H9 (cell line): Measurements from ENCODE around the gene OR52E5. TPM values are rescaled to one million over a fixed set of nuclear protein-coding genes. Genes with fewer than 3 reads are reported as not detected.

Source experiments
- DNase-seq: peaks from one replicate; pipeline ENCODE4 v3.0.0-alpha.2; 2017
- H2AFZ ChIP-seq: one replicate; pipeline ENCODE4 v1.6.1; 2013; ENCODE audit warnings: mild to moderate bottlenecking, low read length, control low read depth, moderate library complexity
- H2AK5ac ChIP-seq: 2 replicates; pipeline ENCODE4 v1.6.1; 2013; ENCODE audit warnings: low read length, control low read depth, mixed read lengths; ENCODE audit not compliant: insufficient read length
- H2BK120ac ChIP-seq: one replicate; pipeline ENCODE4 v1.6.1; 2013; ENCODE audit warnings: low read depth, mild to moderate bottlenecking, low read length, control low read depth, inconsistent platforms; ENCODE audit not compliant: poor library complexity, severe bottlenecking
- H2BK12ac ChIP-seq: 2 replicates; pipeline ENCODE4 v1.6.1; 2013; ENCODE audit warnings: low read length, control low read depth, mixed read lengths, low read depth; ENCODE audit not compliant: insufficient read length
- H2BK15ac ChIP-seq: 2 replicates; pipeline ENCODE4 v1.6.1; 2013; ENCODE audit warnings: low read depth, low read length, control low read depth
- H2BK20ac ChIP-seq: one replicate; pipeline ENCODE4 v1.6.1; 2013; ENCODE audit warnings: low read depth, mild to moderate bottlenecking, low read length, control low read depth, inconsistent platforms; ENCODE audit not compliant: poor library complexity, severe bottlenecking
- H2BK5ac ChIP-seq: 2 replicates; pipeline ENCODE4 v1.6.1; 2013; ENCODE audit warnings: low read length, control low read depth, mixed read lengths; ENCODE audit not compliant: insufficient read length
- H3K14ac ChIP-seq: 2 replicates; pipeline ENCODE4 v1.6.1; 2013; ENCODE audit warnings: low read length, control low read depth; ENCODE audit not compliant: insufficient read depth
- H3K18ac ChIP-seq: 2 replicates; pipeline ENCODE4 v1.6.1; 2013; ENCODE audit warnings: low read depth, mild to moderate bottlenecking, mixed read lengths, low read length, control low read depth; ENCODE audit not compliant: insufficient read length
- H3K23ac ChIP-seq: 2 replicates; pipeline ENCODE4 v1.6.1; 2013; ENCODE audit warnings: low read length, control low read depth, mixed read lengths, low read depth; ENCODE audit not compliant: insufficient read length
- H3K23me2 ChIP-seq: 2 replicates; pipeline ENCODE4 v1.6.1; 2013; ENCODE audit warnings: low read depth, mild to moderate bottlenecking, mixed read lengths, low read length, control low read depth; ENCODE audit not compliant: insufficient read length, poor library complexity, severe bottlenecking
- H3K27ac ChIP-seq: 2 replicates; pipeline ENCODE4 v1.5.1; 2013; ENCODE audit warnings: low read length, control low read depth, mixed read lengths, low read depth; ENCODE audit not compliant: insufficient read length
- H3K27me3 ChIP-seq: 2 replicates; pipeline ENCODE4 v1.6.1; 2013; ENCODE audit warnings: low read length, control low read depth, inconsistent platforms; ENCODE audit not compliant: insufficient read depth
- H3K4ac ChIP-seq: 2 replicates; pipeline ENCODE4 v1.6.1; 2013; ENCODE audit warnings: low read depth, mild to moderate bottlenecking, control low read depth, inconsistent platforms, low read length, moderate library complexity
- H3K4me1 ChIP-seq: 2 replicates; pipeline ENCODE4 v1.6.1; 2013; ENCODE audit warnings: low read length, control low read depth, inconsistent platforms; ENCODE audit not compliant: insufficient read depth
- H3K4me2 ChIP-seq: 2 replicates; pipeline ENCODE4 v1.6.1; 2013; ENCODE audit warnings: low read length, control low read depth, mixed read lengths; ENCODE audit not compliant: insufficient read length, insufficient read depth
- H3K56ac ChIP-seq: 2 replicates; pipeline ENCODE4 v1.6.1; 2013; ENCODE audit warnings: low read depth, mild to moderate bottlenecking, mixed read lengths, low read length, control low read depth; ENCODE audit not compliant: insufficient read length
- H3K79me1 ChIP-seq: 2 replicates; pipeline ENCODE4 v1.6.1; 2013; ENCODE audit warnings: low read depth, mild to moderate bottlenecking, moderate library complexity, low read length, control low read depth, inconsistent platforms; ENCODE audit not compliant: insufficient read depth, poor library complexity, severe bottlenecking
- H3K79me2 ChIP-seq: 2 replicates; pipeline ENCODE4 v1.6.1; 2013; ENCODE audit warnings: low read length, control low read depth, inconsistent platforms; ENCODE audit not compliant: insufficient read depth
- H3K9ac ChIP-seq: 2 replicates; pipeline ENCODE4 v1.6.1; 2013; ENCODE audit warnings: low read length, control low read depth, mixed read lengths; ENCODE audit not compliant: insufficient read length; ENCODE audit errors: extremely low read depth
- H3K9me3 ChIP-seq: one replicate; pipeline ENCODE4 v1.6.1; 2013; ENCODE audit warnings: low read depth, low read length, inconsistent platforms; ENCODE audit not compliant: control insufficient read depth
- H3T11ph ChIP-seq: one replicate; pipeline ENCODE4 v1.6.1; 2013; ENCODE audit warnings: mild to moderate bottlenecking, low read length, control low read depth, inconsistent platforms
- H4K20me1 ChIP-seq: one replicate; pipeline ENCODE4 v1.6.1; 2013; ENCODE audit not compliant: control insufficient read depth, insufficient read length, insufficient read depth
- H4K5ac ChIP-seq: 2 replicates; pipeline ENCODE4 v1.6.1; 2013; ENCODE audit warnings: low read depth, mild to moderate bottlenecking, mixed read lengths, low read length, control low read depth; ENCODE audit not compliant: insufficient read length
- H4K8ac ChIP-seq: replicated peaks from 2 replicates; pipeline ENCODE4 v1.6.1; 2013; ENCODE audit warnings: low read length, control low read depth, mixed read lengths, low read depth; ENCODE audit not compliant: insufficient read length
- H4K91ac ChIP-seq: 2 replicates; pipeline ENCODE4 v1.6.1; 2013; ENCODE audit warnings: low read depth, mild to moderate bottlenecking, moderate library complexity, mixed read lengths, low read length, control low read depth; ENCODE audit not compliant: insufficient read length
- H3K27ac Mint-ChIP-seq, 3 experiments: 2 replicates in 2 of 3; 3 replicates in 1 of 3; pipeline ENCODE4 v1.8.0; 2020 to 2021; ENCODE audit warnings: mixed read lengths in 3 of 3, mild to moderate bottlenecking in 1 of 3, moderate library complexity in 1 of 3
- H3K27me3 Mint-ChIP-seq: 2 replicates; pipeline ENCODE4 v1.8.0; 2021; ENCODE audit warnings: low read depth, mild to moderate bottlenecking, moderate library complexity, mixed read lengths
- H3K36me3 Mint-ChIP-seq, 3 experiments: 2 replicates in 2 of 3; 3 replicates in 1 of 3; pipeline ENCODE4 v1.8.0; 2020 to 2021; ENCODE audit warnings: low read depth in 3 of 3, mixed read lengths in 3 of 3; ENCODE audit not compliant: insufficient read depth in 1 of 3
- H3K4me1 Mint-ChIP-seq, 2 experiments: 2 replicates each; pipeline ENCODE4 v1.8.0; 2020; ENCODE audit warnings: mixed read lengths in 2 of 2
- H3K4me3 Mint-ChIP-seq, 2 experiments: 2 replicates in 1 of 2; 3 replicates in 1 of 2; pipeline ENCODE4 v1.8.0; 2020 to 2021; ENCODE audit warnings: mild to moderate bottlenecking in 2 of 2, mixed read lengths in 2 of 2, moderate library complexity in 1 of 2
- H3K9me3 Mint-ChIP-seq, 2 experiments: 2 replicates in 1 of 2; 3 replicates in 1 of 2; pipeline ENCODE4 v1.8.0; 2020; ENCODE audit warnings: mild to moderate bottlenecking in 2 of 2, mixed read lengths in 2 of 2, moderate library complexity in 1 of 2
- CTCF ChIP-seq: fragments of 200-600 bp; sonication (generic); conservative IDR thresholded peaks from 3 replicates; pipeline ENCODE4 v1.8.0; 2021; ENCODE audit warnings: antibody characterized with exemption, mild to moderate bottlenecking
- WGBS: extraction: QIAGEN DNeasy Blood & Tissue Kit; methylation state at CpG from one replicate; pipeline ENCODE4 v1.1.7; 2013; ENCODE audit warnings: missing lambda C conversion rate, low lambda C conversion rate, mixed read lengths; ENCODE audit not compliant: insufficient read length; ENCODE audit errors: extremely low coverage; 5-methylcytosine and 5-hydroxymethylcytosine counted together
- total RNA-seq: library from RNA; stranded (reverse); gene quantifications from 2 replicates; pipeline ENCODE4 v1.2.1, GENCODE V29; 2021

The OR52E5 gene
- total RNA-seq, 1 experiment from 2014 or later: not detected

GRCh38 chr11:5878564-5878963 lies 14.4 kb upstream of the OR52E5 start:
- H3K27me3 Mint-ChIP-seq: no peaks in the 10 kb centered on the region; the same call in 1 of the 2 replicates
- H3K23me2 ChIP-seq: no peaks in the 10 kb centered on the region
- H2AK5ac ChIP-seq: no peak overlapping the region
- H3K27ac ChIP-seq: no peak overlapping the region
- H2BK15ac ChIP-seq: no peak overlapping the region
- H4K91ac ChIP-seq: no peak overlapping the region
- no peaks in the 10 kb centered on the region for H3K79me2 ChIP-seq
- no peak overlapping the region for H3K4me3 Mint-ChIP-seq
- no peak overlapping the region for H3K27ac Mint-ChIP-seq
- no peak overlapping the region for H4K5ac ChIP-seq
- H3K4me2 ChIP-seq: no peak overlapping the region
- peaks cover 5 to 9% of the 10 kb centered on the region in 2 experiments for H3K9me3 Mint-ChIP-seq
- H3K36me3 Mint-ChIP-seq: no peaks in the 10 kb centered on the region; a peak in 1 of 7 replicates
- H3K4ac ChIP-seq: no peak overlapping the region
- no peak overlapping the region for H2BK120ac ChIP-seq
- H3K27me3 ChIP-seq: no peaks in the 10 kb centered on the region
- H3K23ac ChIP-seq: no peak overlapping the region
- H3K9ac ChIP-seq: no peak overlapping the region
- TF ChIP-seq CTCF: no peak
- H2BK20ac ChIP-seq: no peak overlapping the region
- no peaks in the 10 kb centered on the region for H3K4me1 Mint-ChIP-seq
- H2BK12ac ChIP-seq: no peak overlapping the region
- no peak overlapping the region for H3K14ac ChIP-seq
- H3K9me3 ChIP-seq: no peaks in the 10 kb centered on the region
- H2BK5ac ChIP-seq: no peak overlapping the region
- H3K56ac ChIP-seq: no peak overlapping the region
- H4K20me1 ChIP-seq: no peaks in the 10 kb centered on the region
- H3K18ac ChIP-seq: no peak overlapping the region
- WGBS: no CpG with 5 or more reads among the region's 2 CpGs
- no peak overlapping the region for H2AFZ ChIP-seq
- no peaks in the 10 kb centered on the region for H3K79me1 ChIP-seq
- H4K8ac ChIP-seq: no peak overlapping the region
- no peak overlapping the region for H3T11ph ChIP-seq
- DNase-seq: no peak
- H3K4me1 ChIP-seq: no peaks in the 10 kb centered on the region
